HG03378 (cell line): ENCODE data around the gene CACNA2D1.
"Not testable (repeated sequence)": the region's sequence is repeated elsewhere in the genome, so short reads cannot be mapped to it uniquely, and the experiment has no call there.

ENCODE experiments used
- ATAC-seq: cut with Tn5 transposase; IDR thresholded peaks from one replicate; pipeline ENCODE4 v1.9.1; 2021; ENCODE audit warnings: mild to moderate bottlenecking, moderate library complexity; ENCODE audit not compliant: unreplicated experiment

The CACNA2D1 gene

DNA sequence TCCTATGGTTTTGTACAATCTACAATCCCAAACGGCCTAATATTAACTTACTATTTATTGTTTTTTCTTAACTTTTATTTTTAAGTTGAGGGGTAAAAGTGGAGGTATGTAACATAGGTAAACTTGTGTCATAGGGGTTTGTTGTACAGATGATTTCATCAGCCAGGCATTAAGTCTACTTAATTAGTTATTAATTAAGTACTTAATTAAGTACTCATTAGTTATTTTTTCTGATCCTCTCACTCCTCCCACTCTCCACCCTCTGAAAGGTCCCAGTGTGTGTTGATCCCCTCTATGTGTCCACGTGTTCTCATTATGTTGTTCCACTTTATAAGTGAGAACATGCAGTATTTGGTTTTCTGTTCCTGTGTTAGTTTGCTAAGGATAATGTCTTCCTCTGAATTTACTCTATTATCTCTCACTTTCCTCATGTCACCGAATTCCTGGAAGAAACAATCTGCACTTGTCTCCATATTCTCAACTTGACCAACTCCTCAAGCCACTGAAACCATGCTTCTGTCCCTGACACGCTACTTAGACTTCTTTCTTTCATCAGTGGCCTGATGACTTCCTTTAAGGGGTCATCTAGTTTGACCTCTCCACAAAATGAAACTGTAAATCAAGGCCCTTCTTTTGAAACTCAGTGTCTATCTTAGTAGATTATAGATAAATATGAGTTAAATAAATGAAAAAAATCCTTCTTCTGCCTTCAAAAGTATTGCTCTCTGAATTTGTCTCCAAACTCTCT is 9.1 kb downstream of the CACNA2D1 start:
- ATAC-seq, result no peak

DNA sequence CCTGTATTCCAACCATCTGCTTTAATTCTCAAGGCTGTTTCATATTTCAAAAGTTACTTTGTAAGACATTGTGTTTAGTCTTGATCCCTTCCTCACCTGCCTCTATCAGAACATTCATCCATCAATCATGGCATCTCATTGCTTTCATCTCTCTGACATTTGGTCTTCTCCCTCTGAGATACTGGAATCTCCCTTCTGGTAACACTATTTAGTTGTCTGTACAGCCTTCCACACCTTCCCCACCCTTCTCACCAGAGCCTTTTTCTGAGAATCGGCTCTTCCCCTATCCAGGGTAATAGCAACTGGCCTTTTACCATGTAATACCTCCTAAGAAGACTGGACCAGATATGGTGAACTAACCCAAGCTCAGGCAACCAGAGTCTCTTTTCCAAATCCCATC is 10.1 kb downstream of the CACNA2D1 start:
- ATAC-seq, result no peak

DNA sequence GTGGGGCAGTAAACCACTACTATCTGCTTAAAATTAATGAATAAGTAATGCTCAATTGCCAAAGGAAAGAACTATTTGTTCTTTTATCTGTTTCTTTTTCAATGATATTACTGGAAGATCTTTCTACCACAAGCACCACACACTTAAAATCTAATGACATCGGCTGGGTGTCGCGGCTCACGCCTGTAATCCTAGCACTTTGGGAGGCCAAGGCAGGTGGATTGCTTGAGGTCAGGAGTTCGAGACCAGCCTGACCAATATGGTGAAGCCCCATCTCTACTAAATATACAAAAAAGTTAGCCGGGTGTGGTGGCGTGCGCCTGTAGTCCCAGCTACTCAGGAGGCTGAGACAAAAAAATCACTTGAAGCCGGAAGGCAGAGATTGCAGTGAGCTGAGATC is 10.8 kb downstream of the CACNA2D1 start:
- not testable (repeated sequence) for ATAC-seq

DNA sequence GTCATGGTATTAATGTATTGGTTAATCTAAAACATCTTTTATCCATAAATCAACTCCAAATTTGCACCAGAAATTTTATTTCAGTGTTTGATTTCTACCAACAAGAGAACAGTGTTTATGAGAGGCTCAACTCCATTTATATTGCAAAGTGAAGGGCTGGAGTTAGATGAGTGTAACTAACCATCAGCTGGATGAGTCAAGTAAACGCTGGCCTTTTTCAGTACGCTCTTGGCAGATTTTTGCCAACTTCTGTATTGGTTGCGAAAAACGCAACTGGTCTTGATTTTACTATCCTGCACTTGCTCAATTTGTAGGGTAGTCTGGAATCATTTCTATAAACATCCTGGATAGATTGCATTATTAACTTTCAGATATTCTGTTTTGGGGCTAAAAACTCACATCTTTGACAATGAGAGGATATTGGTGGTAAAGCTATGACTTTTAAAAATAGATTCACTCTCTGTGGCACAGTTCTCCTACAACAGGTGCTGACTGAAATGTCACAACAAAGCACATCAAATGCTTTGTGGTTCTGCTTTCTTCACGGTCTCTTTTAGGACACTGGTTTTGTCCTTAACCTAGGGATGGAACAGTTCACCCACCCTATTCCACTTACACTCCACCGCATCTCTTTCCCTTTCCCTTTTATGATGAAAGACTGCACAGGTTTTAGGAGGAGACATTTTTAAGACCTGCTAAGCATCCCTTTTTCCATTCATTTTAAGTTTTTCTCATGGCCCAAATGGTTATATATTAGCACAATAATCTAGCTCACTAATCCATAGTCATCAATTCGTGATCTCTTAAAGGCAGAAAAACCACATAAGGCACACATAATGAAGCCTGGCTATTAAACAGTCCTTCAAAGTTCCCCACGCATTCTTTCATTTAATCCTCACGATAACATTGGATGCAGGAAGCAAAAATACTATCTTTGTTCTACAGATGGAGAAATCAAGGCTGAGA is 12.8 kb downstream of the CACNA2D1 start:
- ATAC-seq, result no peak

DNA sequence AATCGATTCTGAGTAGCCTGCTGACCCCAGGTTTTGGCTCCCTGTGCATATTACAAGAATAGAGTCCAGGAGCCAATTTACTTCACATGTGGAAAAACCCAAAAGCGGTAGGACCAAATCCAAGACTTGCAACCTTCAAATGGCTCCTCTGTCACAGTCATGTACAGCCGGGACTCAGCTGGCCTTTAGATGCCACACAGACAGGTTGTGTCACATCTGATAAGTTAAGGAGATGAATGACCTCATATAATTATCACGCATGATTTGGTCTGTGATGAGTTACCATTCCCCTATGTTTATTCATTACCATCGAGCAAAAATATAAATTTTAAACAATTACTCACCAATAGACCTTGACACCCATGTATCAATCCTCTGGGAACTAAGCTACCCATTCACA is 14.2 kb downstream of the CACNA2D1 start:
- ATAC-seq, result no peak

DNA sequence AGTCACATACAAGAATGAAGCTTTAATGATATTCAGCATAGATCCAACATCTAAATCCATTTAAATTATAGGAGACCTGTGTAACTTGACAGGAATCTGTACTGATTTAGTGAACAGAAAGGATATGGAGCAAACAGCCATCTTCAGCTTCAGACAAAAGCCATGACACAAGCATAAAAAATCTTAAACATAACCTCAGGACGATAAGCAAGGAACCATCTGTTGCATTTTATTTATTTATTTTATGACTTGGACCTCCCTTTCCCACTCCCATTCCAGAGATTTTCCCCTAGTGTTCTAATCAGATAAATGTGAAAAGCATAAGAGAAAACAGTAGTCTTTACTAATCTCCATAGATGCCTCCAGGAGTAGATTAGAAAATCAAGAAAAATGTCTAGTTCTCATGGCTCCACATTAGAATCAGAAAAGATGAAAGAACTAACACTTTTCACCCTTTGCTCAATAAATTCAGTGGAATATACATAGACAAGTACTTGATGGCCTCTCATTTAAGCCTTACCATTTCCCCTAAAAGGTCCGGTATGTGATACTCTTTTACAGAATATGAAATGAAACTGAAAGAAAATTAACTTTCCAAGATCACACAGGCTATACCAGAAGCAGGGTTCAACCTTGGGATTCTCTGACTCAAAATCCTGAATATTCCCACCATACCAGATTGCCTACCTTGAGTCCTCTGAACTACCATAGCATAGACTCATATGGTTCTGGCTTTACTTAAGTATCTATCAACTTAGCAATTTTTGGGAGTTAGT is 15.2 kb downstream of the CACNA2D1 start:
- no peak for ATAC-seq

DNA sequence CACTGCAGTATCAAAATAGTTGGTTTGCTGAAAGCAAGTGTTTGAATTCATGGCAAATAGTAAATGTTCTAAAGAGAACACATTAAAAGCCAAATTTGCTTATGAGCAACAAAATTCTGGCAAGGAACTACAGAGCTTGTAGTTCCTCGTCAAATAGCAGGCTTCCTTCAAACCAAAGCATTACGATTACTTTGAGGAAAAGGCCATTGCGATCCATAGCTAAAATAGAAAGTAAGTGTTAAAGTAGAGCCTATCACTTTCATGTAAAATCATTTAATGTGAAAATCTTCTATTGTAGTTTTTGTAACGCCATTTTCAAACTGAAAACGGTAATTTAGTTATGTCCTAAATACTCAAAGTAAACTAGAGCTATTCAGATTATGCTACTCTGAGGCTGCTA is 20.1 kb downstream of the CACNA2D1 start:
- ATAC-seq, result no peak

DNA sequence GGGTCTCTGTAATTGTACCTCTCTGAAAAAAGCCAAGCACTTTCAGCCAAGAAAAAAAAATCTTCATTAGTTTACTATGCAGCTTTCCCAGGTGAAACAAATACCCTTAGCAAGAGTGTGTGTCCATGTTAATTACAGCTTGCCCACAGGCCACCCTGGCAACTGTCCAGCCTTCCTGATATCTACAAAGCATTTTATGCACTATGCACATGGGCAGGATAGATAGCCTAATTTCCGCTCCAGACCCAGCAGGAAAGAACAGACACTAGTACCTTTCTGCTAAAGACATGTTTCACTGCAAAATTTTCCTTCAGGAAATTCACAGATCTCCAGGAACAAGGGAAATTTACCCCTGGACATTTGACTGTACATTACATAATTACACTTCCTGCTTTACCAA is 24.4 kb downstream of the CACNA2D1 start:
- no peak for ATAC-seq

DNA sequence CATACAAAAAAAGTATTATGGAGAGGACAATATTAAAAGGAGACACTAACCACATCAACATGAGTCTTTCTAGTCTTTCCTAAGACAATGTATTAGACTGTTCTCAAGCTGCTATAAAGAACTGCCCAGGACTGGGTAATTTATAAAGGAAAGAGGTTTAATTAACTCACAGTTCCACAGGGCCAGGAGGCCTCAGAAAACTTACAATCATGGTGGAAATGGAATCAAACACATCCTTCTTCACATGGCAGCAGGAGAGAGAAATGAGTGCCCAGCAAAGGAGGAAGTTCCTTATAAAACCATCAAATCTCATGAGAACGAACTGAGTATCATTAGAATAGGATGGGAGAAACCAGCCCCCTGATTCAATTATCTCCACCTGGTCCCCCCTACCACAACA is 25.7 kb downstream of the CACNA2D1 start:
- ATAC-seq, result no peak

DNA sequence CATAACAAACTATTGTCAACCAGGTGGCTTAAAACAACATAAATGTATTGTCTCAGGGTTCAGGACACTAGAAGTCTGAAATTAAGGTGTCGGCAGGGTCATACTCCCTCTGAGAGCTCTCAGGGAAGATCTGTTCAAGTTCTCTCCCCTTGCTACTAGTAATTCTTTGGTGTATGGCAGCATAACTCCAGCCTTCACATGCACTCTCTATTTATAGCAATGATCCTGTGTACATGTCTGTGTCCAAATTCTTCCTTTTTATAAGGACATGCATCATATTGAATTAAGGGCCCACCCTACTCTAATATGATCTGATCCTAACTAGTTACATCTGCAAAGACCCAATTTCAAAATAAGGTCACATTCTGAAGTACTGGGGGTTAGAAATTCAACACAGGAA is 27.2 kb downstream of the CACNA2D1 start:
- ATAC-seq, result no peak

DNA sequence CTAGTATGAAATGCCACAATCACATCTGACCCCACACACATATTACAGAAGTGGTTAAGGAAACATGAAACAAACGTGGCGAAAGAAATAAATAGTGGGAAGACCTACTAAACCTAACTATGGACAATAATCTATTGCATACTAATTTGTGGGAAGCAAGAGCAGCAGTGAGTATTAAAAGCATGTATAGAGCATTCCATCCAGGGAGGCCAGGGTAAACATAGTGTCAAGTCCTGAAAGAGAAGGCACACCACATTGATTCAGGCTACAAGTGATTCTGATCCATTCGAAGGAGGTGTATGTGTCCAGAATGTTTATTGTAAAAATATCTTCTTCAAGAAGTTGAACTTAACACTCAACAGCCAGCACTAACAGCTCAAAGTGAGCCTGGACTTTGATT is 29.2 kb downstream of the CACNA2D1 start:
- no peak for ATAC-seq

DNA sequence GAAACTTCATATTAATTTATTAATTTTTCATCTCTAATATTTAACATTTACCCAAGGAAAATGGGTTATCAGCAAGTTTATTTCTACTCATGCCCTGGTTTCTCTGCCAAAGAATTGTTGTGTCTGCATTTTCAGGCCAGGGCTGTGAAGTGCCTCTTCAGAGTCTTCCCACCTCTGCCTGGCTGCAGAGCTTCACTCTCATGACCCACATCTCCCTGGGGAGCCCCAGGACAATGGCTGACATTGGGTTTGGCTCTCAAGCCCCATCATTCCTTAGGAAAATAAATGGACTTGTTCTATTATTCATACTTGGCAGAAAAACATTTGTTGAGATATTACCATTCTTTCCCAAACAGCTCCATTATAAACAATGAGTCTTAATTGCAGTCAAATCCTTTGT is 30.3 kb downstream of the CACNA2D1 start:
- ATAC-seq, result no peak

DNA sequence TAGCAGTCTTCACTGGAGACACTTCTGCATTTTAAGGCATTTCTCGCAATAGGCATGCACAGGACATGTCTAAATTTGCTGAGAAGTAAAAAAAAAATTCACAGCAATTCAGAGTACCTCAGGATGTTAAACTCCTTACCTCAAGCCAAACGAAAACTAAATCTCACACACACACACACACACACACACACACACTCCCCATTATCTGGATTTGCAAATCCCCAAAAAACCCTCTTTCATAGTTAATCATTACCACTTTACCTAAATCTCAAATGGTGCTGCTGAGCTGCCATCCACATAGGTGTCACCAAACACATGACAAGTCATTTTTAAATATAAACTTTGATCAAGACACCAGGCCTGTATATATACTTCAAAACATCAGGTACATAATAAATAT is 31.8 kb downstream of the CACNA2D1 start:
- ATAC-seq, result no peak

DNA sequence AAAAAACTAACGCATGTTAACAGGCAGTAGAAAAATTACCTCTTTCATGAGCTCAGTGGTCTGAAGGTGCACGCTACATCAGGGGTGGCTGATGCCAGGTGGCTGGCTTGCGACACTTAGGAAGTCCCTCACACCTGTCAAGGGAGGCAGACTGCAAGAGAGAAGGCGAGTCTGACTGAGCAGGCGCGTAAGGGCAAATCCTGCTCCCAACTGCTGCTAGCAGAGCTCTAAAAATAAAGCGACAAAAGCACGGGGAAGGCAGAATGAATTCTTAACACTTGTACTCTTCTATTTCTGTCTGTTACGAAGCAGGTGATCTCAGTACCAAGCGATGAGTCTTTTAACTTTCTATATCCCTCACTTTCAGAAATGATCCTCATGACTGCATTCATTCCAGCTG is 33.1 kb downstream of the CACNA2D1 start:
- no peak for ATAC-seq

DNA sequence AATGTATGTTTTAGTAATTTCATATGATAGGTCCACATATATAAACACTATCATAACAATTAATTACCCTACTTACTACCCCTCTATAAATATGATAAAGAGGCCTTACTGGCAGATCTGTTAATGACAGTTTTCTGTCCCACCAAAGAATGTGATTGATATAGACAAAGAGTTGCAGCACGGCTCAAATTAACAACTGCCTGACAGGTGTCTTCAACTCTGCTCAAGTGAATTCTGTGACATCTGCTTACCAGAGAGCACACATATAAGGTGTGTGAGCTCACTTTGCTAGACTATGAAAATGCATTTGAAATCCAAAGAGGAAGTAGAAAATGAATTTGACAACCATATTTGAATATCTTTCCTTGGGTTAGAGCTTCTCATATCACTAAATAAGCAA is 36.6 kb downstream of the CACNA2D1 start:
- no peak for ATAC-seq

DNA sequence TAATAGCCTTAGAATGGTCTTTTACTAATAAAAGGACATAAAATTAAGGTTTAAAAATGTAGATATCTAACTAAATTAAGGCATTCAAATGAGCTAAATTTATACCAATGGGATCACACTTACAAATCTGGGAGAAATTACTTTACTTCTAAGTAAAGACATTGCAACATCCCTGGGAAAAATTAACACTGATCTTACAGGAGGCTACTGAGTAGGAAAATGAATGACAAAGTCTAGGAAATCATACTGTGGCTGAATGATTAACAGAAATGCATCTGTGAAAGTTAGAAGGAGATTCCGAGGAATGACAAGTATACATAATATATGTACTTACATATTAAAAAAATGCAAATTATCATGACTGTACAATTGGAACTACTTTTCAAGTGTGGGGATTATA is 38.3 kb downstream of the CACNA2D1 start:
- no peak for ATAC-seq

DNA sequence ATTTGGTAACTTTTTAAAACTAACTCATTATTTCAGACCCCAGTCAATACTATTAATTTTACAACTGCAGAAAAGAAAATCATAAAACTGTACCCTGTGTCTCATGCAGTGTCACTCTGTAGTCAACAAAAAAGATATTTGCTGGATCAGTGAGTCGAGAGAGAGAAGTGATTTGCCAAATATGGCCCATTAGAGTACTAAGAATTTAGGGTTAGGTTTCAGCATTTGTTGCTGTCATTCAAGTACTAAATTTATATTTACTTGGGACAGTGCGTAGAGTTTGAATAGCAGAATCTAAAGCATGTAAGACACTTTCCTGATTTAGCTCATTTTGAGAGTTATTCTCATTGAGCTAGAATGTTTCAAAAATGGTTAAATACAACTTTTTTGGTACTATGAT is 38.9 kb downstream of the CACNA2D1 start:
- no peak for ATAC-seq

DNA sequence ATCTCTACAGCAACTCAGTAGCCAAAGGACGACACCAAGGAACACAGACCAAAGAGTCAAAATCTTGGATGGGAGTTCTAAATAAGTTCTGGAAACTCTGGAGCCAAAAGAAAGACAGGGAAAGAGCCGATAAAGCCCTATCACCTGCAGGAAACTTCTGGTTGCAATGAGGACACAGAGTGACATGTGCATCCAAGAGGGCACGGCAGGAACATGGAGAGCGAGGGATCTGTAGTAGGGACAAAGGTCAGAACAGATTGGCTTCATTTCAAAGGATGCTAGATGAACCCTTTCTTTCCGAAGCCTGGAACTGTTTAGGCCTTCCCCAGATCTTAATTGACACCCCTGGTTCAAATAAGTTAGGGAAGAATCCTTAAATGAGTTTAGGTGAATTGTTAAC is 39.5 kb downstream of the CACNA2D1 start:
- ATAC-seq, result no peak

DNA sequence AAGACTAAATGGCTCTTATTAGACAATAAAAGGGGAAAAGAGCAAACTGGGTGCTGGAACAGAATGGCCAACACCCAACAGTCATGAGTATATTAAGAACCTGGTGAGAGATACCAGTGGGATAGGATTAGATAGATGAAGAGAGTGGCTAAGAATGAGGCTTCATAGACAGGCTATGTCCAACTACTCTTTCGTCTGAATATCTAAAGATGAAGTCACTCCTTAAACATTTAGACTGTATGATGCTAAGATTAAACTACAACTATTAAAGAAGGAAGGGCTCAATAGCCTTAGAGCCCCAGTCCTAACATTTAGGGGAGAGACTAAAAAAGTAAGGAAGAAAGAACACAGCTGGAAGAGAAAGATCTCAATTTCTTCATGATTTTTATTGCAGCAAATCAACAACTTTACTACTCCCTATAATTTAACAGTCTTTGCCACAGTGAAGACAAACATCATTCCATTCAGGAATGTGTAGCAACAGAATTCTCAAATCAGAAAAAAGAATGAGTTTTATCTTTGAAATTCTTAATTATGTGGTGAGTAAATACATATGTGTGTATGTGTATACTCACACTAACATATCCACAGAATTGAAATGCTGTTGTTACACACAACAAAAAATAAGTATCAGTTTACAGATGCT is 45.6 kb downstream of the CACNA2D1 start:
- ATAC-seq, result no peak

DNA sequence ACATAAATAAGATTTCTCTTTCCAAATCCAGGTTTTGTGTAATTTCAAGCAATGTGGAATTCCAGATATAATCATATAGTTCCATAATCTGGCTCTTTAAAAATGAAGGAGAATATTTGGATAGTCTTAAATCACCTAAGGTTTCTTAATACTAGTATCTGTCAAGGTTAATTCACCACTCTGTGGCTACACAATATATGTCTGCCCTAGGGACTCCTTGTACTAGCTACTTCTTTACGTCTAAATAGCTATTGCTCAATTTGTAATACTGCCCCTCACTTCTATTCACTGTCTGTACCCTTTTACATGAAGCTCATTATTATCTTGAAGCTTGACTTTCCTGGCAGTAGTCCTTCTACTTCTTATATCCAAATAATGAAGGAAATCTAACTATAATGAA is 47.2 kb downstream of the CACNA2D1 start:
- no peak for ATAC-seq

DNA sequence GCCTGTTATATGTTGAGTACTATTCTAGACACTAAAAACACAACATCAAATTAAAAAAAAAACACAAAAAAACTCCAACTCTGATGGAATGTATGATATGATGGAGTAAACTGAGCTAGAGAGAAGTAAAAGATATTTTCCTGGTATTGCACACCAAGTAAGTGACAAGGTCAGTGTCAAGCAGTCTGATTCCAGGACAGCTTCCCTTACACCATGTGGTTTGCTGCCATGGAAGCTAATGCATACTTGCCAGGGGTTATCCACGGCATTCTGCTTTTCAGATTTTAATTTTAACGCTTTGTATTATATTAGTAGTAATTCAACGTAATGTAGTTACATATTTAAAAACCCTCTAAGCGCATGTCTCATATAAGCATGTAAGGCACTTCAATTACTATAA is 48.4 kb downstream of the CACNA2D1 start:
- no peak for ATAC-seq
